HG02678 (cell line): Measurements from ENCODE around the gene PCP4.
"Not testable (repeated sequence)": the region's sequence is repeated elsewhere in the genome, so short reads cannot be mapped to it uniquely, and the experiment has no call there.

Source experiments
- ATAC-seq: cut with Tn5 transposase; IDR thresholded peaks from one replicate; pipeline ENCODE4 v1.9.1; 2021; ENCODE audit warnings: mild to moderate bottlenecking, moderate library complexity; ENCODE audit not compliant: unreplicated experiment

Gene PCP4

DNA sequence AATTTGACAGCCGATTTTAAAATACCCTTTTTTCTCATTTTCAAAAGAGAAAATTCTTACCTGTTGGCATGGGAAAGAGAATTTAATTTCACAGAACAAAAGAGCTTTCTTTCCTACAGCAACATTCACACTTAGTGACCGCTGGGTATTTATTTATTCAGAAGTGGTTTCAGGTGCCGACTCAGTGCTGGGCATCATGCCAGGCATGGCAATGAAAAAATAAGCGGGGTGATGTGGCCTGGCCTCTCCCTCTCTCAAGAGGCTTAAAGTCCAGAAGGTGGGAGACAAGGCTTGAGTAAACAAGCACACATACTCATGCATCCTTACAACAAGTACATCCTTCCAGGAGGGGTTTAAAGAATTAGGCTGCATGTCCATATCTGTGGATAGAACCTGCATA is 4.1 kb upstream of the PCP4 start:
- no peak for ATAC-seq

GRCh38 chr21:39866093-39866492 is 1.1 kb upstream of the PCP4 start:
- no peak for ATAC-seq

DNA sequence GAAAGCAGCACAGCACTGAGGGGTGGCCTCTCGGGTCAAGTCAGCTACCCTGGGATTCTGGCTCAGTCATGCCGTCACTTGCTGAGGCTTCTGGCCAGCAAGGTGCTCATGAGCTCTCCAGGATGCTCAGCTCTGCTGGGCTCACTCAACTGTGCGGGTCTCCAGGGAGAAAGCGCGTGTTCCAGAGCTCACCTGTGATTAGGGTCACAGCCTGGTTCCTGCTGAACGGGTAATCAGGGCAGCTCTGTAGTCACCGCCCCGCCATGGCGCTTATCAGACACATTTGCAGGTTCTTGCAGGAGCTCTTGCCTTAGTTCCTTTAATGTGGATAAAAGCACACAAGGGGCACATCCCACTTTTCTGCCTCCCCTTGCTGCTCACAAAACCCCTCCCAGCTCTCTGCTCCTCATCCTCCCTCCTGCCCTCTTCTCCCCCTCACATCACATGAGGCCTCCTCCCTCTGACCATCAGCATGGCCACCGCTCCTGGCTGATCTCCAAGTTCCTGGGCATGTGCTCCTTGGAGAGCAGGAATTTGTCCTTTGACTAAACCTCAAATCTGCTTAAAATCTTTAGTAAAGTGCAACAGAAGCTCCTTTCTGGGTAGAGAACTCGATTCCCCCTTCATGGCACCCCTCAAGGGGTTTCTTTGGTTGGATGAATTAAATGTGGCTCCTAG is 2.0 kb downstream of the PCP4 start:
- no peak for ATAC-seq

DNA sequence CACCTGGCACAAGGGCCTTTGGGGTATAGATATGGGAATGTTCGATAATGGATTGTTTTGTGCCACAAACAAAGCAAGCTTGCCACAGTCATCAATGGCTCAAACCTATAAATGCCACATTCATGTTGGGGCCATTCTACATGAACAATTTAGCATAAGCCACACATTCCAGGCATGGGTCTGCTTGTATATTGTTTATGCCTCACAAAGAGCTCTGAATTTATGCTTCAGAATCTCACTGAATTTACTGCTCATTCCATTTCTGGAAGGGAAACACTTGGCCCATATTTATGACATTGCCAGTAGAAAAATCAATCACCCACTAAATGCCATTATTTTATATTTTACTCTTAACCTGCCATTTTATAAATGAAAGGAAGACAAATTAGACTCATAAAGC is 6.4 kb downstream of the PCP4 start:
- ATAC-seq = no peak

DNA sequence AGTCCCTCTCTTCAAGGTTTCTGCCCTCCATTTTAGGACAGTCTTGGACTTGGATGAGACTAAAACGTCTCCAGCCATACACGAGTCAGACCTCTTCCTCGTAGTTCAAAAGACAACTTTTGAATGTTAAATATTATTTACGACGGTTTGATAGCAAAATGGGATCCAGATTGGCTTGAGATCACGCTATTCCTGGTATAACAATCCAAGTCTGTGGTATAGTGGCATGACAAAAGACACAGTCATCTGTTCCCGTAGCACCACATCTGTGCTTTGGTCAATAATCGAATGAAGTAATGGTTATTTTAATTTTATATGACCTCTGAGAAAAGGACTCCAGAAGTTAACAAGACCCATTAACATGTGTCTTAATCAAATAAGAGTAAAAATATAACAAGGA is 7.0 kb downstream of the PCP4 start:
- no peak for ATAC-seq

DNA sequence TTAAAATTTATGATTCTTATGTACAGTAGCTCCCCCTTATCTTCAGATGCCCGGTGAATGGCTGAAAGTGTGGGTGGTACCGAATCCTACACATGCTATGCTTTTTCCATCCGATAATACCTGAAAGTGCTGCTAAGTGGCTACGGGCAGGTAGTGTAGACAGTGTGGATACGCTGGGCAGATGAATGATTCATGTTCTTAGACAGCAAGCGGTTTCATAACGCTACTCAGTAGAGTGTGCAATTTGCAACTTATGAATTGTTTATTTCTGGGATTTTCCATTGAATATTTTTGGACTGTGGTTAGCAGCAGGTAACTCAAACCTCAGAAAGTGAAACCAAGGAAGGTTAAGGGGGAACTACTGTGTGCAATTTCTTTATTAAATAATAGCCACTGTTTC is 7.5 kb downstream of the PCP4 start:
- ATAC-seq = no peak

DNA sequence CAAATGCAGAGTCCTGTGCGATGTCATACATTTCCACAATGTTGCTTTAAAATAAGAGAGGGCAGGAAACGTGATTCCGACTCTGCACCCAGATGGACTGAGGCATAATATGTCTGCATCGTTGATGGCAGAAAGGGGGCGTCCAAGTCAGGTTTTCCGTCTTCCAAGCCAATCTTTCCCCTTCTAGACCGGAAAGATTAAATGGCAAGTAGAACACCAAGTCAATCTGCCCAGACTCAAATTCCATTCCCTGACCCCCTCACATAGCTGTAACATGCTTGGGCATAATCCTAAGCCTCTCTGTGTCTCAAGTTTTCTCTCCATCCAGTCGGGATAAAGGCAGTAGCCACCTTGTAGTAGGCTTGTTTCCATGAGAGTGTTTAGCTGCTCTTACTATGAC is 14.4 kb downstream of the PCP4 start:
- ATAC-seq = no peak

- ATAC-seq = no peak
Measured at GRCh38 chr21:39882151-39882838, 15.1 kb downstream of the PCP4 start.

GRCh38 chr21:39882839-39883195 is 15.6 kb downstream of the PCP4 start:
- ATAC-seq = no peak

DNA sequence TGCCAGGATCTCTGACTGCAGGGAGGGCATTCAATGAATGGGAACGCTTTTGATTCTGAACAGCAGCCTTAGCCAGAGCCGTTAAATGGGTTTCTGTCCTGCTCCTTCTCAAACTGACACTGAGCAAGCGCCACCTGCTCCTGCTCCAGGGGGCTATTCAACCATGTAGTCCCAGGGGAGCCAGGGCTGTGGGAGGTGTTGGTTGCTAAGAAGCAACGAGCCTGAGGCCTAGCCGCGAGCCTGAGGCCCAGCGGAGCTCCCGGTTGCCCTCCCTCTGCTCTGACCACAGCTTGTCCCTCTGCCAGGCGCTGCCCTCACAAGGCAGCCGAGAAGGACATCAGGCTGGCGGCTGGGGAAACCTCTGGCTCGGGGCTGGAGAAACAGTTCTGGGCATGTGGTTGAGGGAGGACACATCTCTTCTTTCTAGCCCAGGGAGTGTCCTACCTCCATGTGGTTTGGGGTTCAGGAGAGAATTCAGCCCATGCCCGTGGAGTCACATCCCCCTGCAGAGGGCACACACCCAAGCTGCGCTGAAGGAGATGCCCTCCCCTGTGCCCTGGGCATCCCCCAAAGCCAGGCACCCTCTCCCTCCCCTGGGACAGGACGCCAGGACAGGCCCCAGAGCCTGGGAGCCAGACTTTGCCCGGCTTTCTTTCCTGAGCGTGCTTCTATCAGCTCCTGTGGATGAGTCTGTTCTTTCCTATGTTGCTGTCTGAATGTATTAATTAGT is 18.0 kb downstream of the PCP4 start:
- no peak for ATAC-seq

DNA sequence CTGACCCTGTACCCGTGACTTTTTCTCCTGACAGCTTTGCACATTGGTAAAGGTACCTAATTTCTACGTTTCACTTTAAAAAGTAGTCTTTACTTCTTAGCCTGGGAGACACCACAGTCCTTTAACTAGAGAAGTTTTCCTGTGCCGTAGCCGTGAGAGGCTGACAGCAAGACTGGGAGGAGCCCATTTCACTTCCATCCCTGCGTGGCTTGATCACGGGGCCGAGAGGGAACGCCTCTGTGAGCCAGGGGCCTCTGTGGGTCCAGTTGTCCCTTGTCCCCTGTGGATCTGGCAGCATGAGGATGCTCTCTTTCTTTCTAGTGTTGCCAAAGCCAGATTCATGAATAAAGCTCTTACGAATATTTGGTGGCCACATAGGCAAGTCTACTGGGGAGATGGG is 21.6 kb downstream of the PCP4 start:
- ATAC-seq = no peak

DNA sequence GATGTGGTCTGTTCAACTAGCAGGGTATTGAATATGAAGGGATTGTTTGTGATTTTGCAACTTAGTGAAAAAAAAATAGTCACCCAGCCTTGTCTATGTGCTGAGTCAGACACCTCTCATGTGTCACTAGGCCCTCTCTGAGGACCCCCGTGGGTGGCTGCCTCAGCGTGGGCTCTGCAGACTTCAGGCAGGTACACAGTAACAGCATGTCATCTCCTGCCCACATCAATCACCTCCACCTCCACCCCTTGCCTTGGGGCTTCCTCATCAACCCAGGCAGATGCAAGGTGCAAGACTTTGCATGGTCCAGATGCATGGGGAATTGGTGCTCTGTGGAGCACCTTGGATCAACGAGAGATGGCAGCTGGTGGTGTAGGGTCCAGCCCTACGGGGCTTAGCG is 23.9 kb downstream of the PCP4 start:
- ATAC-seq = no peak

DNA sequence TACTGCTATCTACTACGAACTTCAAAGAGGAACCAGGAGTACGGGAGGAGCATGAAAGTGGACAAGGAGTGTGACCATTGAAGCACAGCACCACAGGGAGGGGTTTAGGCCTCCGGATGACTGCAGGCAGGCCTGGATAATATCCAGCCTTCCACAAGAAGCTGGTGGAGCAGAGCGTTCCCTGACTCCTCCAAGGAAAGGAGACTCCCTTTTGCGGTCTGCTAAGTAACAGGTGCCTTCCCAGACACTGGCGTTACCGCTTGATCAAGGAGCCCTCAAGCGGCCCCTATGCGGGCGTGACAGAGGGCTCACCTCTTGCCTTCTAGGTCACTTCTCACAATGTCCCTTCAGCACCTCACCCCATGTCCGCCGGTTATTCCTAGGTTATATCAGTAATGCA is 24.6 kb downstream of the PCP4 start:
- not testable (repeated sequence) for ATAC-seq

GRCh38 chr21:39900491-39900890 is 33.3 kb downstream of the PCP4 start:
- ATAC-seq = no peak

GRCh38 chr21:39900911-39901310 is 33.7 kb downstream of the PCP4 start:
- ATAC-seq = no peak

DNA sequence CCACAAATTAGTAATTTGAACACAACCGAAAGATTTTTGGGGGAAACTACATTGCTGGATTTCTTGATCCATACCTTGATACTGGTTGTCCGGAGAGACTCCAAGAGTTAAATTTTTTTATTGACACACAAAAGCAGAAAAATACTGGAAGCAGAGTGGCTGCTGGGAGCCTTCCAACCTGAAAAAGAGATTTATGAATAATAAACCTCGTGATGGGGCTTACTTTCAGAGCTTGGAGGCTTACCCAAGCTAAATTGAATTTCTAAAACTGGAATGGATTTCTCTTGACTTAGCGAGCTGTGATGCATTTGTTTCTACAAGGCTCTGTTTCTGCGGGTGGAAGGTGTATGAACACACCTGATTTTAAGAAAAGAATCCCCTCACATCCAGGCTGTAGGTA is 35.7 kb downstream of the PCP4 start:
- ATAC-seq = no peak

GRCh38 chr21:39904457-39904856 is 37.2 kb downstream of the PCP4 start:
- no peak for ATAC-seq

- no peak for ATAC-seq
Measured at GRCh38 chr21:39908265-39908923, 41.2 kb downstream of the PCP4 start.

- ATAC-seq = no peak
Measured at GRCh38 chr21:39911286-39912199, 44.3 kb downstream of the PCP4 start.

GRCh38 chr21:39913706-39914305 is 46.6 kb downstream of the PCP4 start:
- no peak for ATAC-seq
